Astrocyte of the spinal cord (primary cell): ENCODE results near the gene AFG3L2.

ENCODE experiments used
- DNase-seq: peaks from one replicate; pipeline ENCODE4 v3.0.0; 2011; ENCODE audit warnings: low read depth, low spot score
- H3K4me3 ChIP-seq: 2 replicates; pipeline ENCODE4 v1.5.1; 2011; ENCODE audit warnings: low read depth, mild to moderate bottlenecking, low read length, moderate library complexity
- in situ Hi-C: cut with HindIII; loops from 2 replicates; pipeline ENCODE4 v1.10.0; 2017; ENCODE audit warnings: low sequenced_read_pairs
- TF ChIP-seq, protein P1 (sequence below): IDR thresholded peaks from 2 replicates; pipeline ENCODE4 v1.5.1; 2012; ENCODE audit warnings: low read depth, mild to moderate bottlenecking, low read length, inconsistent platforms

The AFG3L2 gene

DNA sequence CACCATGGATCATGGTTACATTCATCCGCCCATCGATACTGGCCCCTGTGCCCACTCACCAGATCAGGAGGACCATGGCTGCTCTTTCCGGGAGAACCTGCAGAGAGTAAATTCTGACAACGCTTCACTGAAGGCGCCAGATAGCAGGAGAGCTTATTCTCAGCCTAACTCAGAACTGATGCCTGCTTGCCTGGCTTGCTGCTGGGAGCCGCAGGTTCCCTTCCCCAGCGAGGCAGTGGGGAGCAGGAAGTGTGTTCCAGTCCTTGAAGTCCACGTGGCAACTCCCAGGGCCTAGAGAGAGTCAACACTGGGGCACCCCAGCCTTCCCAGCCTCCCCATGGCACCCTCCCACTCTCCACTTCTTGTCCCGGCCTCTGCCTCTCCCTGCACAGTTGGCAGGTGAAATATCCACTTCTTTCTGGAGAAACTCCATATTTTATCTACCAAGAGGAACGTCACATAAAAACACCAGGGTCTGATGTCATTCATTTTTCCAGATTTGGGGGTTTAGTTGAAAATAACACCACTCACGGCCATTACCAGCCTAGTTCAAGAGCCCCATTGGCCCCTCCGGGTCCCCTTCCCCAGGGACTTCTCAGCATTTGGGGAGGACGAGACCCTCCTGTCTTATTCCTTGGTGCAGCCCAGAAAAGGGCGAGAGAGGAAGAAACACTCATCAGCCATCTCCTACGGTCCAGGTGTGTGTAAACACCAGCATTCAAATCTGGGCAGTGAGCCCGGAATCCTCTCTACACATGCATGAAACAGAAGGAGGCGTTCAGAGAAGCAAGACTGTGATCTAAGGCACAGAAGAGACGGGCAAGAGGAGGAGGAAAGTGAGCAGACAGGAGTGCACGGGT lies 72.4 kb downstream of the AFG3L2 start:
- in situ Hi-C loops, result no loop called here
- DNase-seq, result no peak
- TF ChIP-seq, protein P1, sequence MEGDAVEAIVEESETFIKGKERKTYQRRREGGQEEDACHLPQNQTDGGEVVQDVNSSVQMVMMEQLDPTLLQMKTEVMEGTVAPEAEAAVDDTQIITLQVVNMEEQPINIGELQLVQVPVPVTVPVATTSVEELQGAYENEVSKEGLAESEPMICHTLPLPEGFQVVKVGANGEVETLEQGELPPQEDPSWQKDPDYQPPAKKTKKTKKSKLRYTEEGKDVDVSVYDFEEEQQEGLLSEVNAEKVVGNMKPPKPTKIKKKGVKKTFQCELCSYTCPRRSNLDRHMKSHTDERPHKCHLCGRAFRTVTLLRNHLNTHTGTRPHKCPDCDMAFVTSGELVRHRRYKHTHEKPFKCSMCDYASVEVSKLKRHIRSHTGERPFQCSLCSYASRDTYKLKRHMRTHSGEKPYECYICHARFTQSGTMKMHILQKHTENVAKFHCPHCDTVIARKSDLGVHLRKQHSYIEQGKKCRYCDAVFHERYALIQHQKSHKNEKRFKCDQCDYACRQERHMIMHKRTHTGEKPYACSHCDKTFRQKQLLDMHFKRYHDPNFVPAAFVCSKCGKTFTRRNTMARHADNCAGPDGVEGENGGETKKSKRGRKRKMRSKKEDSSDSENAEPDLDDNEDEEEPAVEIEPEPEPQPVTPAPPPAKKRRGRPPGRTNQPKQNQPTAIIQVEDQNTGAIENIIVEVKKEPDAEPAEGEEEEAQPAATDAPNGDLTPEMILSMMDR, result no peak
- H3K4me3 ChIP-seq, result no peak overlapping the region

DNA sequence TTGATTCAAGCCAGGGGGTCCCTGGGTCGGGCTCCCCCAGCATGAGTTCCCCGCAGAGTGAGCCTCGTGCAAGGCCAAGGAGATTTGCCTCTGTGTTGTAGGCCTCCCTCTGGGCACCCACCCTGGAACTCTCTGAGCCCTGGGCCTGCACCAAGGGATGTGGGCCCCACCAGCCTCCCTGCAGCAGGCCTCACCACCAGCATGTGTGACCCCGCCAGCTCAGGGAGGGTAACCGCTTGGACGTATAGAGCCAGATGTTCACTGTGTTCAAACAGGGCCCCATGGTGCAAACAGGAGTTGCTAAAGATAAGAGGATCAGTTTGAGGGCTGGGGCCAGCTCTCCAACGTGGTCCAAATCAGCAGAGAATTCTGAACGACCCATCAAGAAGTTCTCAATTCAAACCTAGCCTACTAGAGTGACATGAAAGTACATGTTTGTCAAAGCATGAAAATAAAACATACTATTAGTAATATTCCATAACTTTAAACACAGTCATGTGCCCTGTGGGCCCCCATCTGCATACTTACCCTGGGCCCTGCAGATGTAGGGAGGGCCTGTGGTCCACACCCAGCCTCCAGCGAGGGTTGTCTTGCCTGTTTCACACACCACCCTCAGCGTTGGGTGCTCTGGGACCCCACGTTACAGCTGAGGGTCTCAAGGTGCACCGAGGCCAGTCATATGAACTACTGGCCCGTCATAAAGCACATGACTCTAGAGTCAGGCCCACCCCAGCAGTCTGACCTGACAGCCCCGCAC lies 74.5 kb downstream of the AFG3L2 start:
- TF ChIP-seq, protein P1, result no peak
- in situ Hi-C loops, result no loop called here
- no peak for DNase-seq
- no peak overlapping the region for H3K4me3 ChIP-seq

DNA sequence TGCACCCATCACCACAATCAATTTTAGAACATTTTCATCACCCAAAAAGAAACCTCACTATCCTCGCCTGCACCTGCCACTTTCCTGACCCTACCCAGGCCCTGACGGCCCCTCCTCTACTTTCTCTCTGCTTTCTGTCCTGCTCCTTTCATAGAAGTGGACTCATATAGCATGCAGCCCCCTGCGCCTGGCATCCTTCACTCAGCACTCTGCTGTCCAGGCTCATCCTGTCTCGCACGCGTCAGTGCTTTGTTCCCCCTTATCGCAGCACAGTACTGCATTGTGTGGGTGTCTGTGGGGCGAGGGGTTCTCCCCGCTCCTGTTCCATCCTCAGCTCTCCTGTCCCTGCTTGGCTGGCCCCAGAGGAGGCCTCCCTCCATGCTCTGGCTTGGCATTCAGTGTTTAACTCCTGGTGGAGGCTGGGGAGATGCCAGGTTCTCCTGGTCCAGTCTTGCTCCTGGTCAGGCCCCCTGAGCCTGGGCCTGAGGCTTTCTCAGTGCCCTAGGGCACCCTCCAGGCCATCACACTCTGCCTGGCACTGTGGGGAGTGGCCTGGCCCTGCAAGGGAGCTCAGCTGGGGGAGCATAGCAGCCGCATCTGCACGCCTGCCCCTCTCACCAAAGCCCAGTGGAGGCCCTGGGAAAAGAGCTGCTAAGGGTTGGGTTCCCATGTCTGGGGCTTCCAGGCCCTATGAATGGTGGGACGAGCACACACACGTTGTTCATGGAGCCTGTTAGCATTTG lies 75.6 kb downstream of the AFG3L2 start:
- DNase-seq, result no peak
- TF ChIP-seq, protein P1, result no peak
- H3K4me3 ChIP-seq, result no peak overlapping the region
- in situ Hi-C loops, result no loop called here

DNA sequence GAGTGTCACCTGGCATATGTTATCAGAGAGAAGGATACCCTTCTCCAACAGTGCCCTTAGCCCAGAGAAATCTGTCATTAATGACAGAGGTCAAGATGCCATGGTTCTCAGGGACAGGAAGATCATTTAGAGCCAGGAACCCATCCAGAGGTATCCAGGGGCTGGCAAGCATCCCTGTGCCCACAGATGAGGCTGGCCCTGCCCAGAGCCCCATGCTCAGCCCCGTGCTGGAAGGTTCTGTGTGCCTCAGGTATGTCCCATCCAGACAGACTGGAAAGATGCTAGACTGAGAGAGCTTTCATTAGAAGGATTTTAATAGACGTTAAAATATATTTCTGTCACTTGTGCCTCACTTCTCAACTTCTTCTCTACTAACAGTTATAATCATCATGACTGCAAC lies 77.2 kb downstream of the AFG3L2 start:
- TF ChIP-seq, protein P1, result no peak
- DNase-seq, result no peak
- H3K4me3 ChIP-seq, result no peak overlapping the region
- in situ Hi-C loops, result no loop called here

DNA sequence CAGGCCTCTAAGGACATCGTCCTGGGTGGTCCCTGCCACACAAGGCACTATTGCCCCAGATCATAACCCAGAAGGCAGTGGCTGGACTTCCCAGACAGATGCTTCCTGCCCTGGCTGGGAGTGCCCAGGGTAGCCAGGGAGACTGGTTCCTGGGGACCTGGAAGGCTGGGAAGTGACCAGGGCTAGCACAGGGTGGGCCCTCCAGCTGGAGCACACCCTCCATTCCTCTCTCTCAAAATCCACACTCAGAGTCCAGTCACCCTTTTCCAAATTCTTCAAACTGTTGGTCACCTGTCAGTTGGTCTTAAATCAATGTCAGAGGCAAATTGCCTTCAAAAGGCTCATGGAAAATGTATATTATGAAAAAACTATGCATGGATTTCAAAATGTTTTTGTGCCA lies 80.6 kb downstream of the AFG3L2 start:
- DNase-seq, result no peak
- TF ChIP-seq, protein P1, result no peak
- in situ Hi-C loops, result no loop called here
- no peak overlapping the region for H3K4me3 ChIP-seq

DNA sequence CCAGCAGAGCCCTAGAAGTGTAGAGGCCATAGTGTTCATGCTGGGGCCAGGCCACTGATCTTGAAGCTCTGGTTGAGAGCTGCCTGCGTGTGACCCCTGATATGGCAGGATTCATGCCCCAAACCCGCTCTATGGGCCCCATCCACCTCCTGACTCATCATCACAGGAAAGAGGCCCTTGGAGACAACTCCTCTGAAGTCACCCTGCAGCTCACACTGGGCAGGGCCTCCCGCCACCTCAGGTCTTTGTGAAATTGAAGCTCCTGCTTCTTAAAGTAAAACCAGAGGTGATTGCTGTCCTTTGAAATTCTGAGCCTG lies 81.0 kb downstream of the AFG3L2 start:
- TF ChIP-seq, protein P1, result no peak
- DNase-seq, result no peak
- H3K4me3 ChIP-seq, result no peak overlapping the region
- in situ Hi-C loops, result no loop called here
